Measurements from ENCODE around the gene PCLAF. TPM values are rescaled to one million over a fixed set of nuclear protein-coding genes. Genes with fewer than 3 reads are reported as not detected.

Gene PCLAF
- total and polyA plus RNA-seq, 2 of the 8 experiments (the other 6 are each of a cell fraction or from before 2014, with no cell fraction given) = 76.2 to 124 TPM

- DNase-seq (ENCODE audit: low read depth in 1 of 2, low spot score in 2 of 2) = no peak
- no peak overlapping the region for H2BK12ac ChIP-seq (ENCODE audit: low read depth, low read length)
- H3K56ac ChIP-seq (replicated peaks; ENCODE audit: insufficient read length, low read depth, low read length) = no peak overlapping the region
- H2BK15ac ChIP-seq (ENCODE audit: low read length) = no peak overlapping the region
- H4K8ac ChIP-seq (ENCODE audit: extremely low read depth, insufficient read depth, low read length) = no peak overlapping the region
- H3K23me2 ChIP-seq (ENCODE audit: low read depth, low read length) = no peaks in the 10 kb centered on the region
- no peak overlapping the region for H3K4me3 ChIP-seq (ENCODE audit: extremely low read depth in 1 of 4, insufficient read depth in 2 of 4, low read depth in 3 of 4, low read length in 4 of 4)
- no peak overlapping the region for H3K4me2 ChIP-seq (ENCODE audit: insufficient read depth in 1 of 2, low read depth in 2 of 2, low read length in 2 of 2)
- no peak overlapping the region for H3K4ac ChIP-seq (replicated peaks; ENCODE audit: insufficient read length, low read depth, low read length)
- FAIRE-seq = no peak
- H3K9me3 ChIP-seq (ENCODE audit: insufficient read depth in 2 of 2, low read depth in 1 of 2, low read length in 1 of 2) = no peaks in the 10 kb centered on the region
- H3K23ac ChIP-seq (ENCODE audit: insufficient read length) = no peak overlapping the region
- no peaks in the 10 kb centered on the region for H3K79me2 ChIP-seq (ENCODE audit: control insufficient read depth in 1 of 2, insufficient read depth in 2 of 2, low read length in 2 of 2)
- peaks cover 0 to 42% (median 22%) of the 10 kb centered on the region in 4 experiments; a peak in 6 of 8 replicates for H3K36me3 ChIP-seq (ENCODE audit: control insufficient read depth in 2 of 4, insufficient read depth in 4 of 4, low read length in 3 of 4)
- no peak overlapping the region for H3K18ac ChIP-seq (ENCODE audit: extremely low read depth, low read length)
- H2BK120ac ChIP-seq (replicated peaks; ENCODE audit: low read depth, low read length) = no peak overlapping the region
- TF ChIP-seq SIN3A (conservative IDR thresholded peaks at IDR 0.05 in 1 of 2, IDR thresholded peaks at IDR 0.05 in 1 of 2; ENCODE audit: low read depth in 1 of 2, low read length in 2 of 2) (no peak), RXRA (IDR thresholded peaks at IDR 0.05; ENCODE audit: insufficient read depth, low read depth, low read length) (no peak), SUZ12 (IDR thresholded peaks at IDR 0.05; ENCODE audit: low read length) (no peak), NRF1 (IDR thresholded peaks at IDR 0.05; ENCODE audit: low read depth, low read length) (no peak), CBX8 (IDR thresholded peaks at IDR 0.05; ENCODE audit: borderline replicate concordance, low read depth, low read length) (no peak), CREB1 (IDR thresholded peaks at IDR 0.05) (no peak)
- H3K14ac ChIP-seq (ENCODE audit: insufficient read length) = no peak overlapping the region
- H2BK20ac ChIP-seq (ENCODE audit: low read length) = no peak overlapping the region
- no peak overlapping the region for H2AK5ac ChIP-seq (ENCODE audit: low read depth, low read length)
- H3K79me1 ChIP-seq (ENCODE audit: low read depth, low read length) = no peaks in the 10 kb centered on the region
- H3K27me3 ChIP-seq (replicated peaks in 1 of 4; ENCODE audit: control insufficient read depth in 3 of 4, extremely low read depth in 1 of 4, insufficient read depth in 3 of 4, low read length in 3 of 4) = no peaks in the 10 kb centered on the region
- no peaks in the 10 kb centered on the region for H4K20me1 ChIP-seq (replicated peaks in 1 of 2; ENCODE audit: control insufficient read depth in 1 of 2, insufficient read depth in 2 of 2, low read length in 2 of 2)
- H3K4me1 ChIP-seq (replicated peaks in 1 of 4; ENCODE audit: control insufficient read depth in 3 of 4, insufficient read depth in 4 of 4, low read length in 3 of 4) = no peaks in the 10 kb centered on the region
- ChIA-PET POLR2A (ENCODE audit: partially characterized antibody) (no interaction called here), CTCF (ENCODE audit: partially characterized antibody) (interaction anchor here (0.7 to 1.5 kb wide), 2 partner anchors 11 to 188 kb away, joined by 3 read pairs; no protein-coding TSS in a partner anchor)
- no peak overlapping the region for H2AFZ ChIP-seq (ENCODE audit: low read length)
- no peak overlapping the region for H4K5ac ChIP-seq (ENCODE audit: insufficient read length, low read depth, low read length)
- H4K91ac ChIP-seq (replicated peaks; ENCODE audit: insufficient read length, low read length) = no peak overlapping the region
- no peak overlapping the region for H3K27ac ChIP-seq (ENCODE audit: low read depth, low read length)
- WGBS, 2 experiments (ENCODE audit: extremely low coverage in 1 of 2, insufficient coverage in 1 of 2, insufficient read length in 1 of 2, insufficient replicate concordance in 2 of 2, low coverage in 1 of 2, low lambda C conversion rate in 2 of 2, missing lambda C conversion rate in 1 of 2) = 70% methylated on average over 1 of the region's 2 CpGs; no CpG with 5 or more reads in 1 of the 2 experiments
- H3K9ac ChIP-seq (replicated peaks in 1 of 4; ENCODE audit: extremely low read depth in 1 of 4, low read depth in 3 of 4, low read length in 3 of 4) = no peak overlapping the region
- no peak overlapping the region for H2BK5ac ChIP-seq (ENCODE audit: low read depth, low read length)
Observed at GRCh38 chr15:64398575-64398974, 17.3 kb upstream of the PCLAF start.

All from H1 (cell line).